GM21381 (cell line): Measurements from ENCODE around the gene SHQ1.
A peak's percentile ranks its signal among the peaks of the same experiment; 100 is the strongest.
"Not testable (repeated sequence)": the region's sequence is repeated elsewhere in the genome, so short reads cannot be mapped to it uniquely, and the experiment has no call there.

Experiments used
- ATAC-seq: cut with Tn5 transposase; IDR thresholded peaks from one replicate; pipeline ENCODE4 v1.9.1; 2021; ENCODE audit warnings: mild to moderate bottlenecking, moderate library complexity; ENCODE audit not compliant: unreplicated experiment

Gene SHQ1

GRCh38 chr3:72722930-72723726 lies 125.1 kb downstream of the SHQ1 start:
- peak; percentile 55 for ATAC-seq

DNA sequence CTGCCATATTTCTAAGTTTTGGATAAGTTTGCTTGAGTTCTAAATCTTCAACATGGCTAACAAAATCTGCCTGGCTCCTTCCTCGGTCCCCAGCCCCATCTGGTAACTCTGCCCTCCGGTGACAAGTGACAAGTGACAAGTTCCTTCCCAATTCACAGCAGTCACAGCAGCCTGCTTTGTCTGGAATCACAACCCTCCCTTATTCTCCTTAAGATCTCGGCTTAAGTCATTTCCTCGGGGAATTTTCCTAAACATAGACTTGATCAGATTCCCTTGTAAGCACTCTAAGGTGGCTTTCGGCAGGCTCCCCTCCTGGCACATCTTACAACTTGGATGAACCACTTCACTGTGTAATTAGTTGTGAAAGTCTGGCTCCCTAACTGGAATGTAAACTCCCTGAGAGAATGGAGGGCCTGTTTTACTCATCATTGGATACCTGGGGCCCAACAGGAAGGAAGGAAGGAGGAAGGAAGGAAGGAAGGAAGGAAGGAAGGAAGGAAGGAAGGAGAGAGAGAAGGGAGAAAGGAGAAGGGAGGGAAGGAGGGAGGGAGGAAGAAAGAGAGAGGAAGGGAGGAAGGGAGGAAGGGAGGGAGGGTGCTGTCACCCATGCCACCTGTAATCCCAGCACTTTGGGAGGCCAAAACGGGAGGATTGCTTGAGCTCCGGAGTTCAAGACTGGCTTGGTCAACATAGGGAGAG lies 126.4 kb downstream of the SHQ1 start:
- no peak for ATAC-seq

GRCh38 chr3:72720566-72720965 lies 127.7 kb downstream of the SHQ1 start:
- no peak for ATAC-seq

DNA sequence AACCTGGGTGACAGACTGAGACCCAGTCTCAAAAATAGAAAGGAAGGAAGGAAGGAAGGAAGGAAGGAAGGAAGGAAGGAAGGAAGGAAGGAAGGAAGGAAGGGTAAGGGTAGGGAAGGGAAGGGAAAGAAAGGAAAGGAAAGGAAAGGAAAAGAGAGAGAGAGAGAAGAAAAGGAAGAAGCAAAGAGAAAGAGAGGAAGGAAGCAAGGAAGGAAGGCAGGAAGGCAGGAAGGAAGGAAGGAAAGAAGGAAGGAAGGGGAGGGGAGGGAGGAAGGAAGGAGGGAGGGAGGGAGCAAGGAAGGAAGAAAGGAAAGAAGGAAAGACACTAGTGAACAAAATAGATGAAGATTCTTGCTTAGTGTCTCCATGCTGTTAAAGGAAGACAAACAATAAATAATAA lies 129.1 kb downstream of the SHQ1 start:
- ATAC-seq = no peak

DNA sequence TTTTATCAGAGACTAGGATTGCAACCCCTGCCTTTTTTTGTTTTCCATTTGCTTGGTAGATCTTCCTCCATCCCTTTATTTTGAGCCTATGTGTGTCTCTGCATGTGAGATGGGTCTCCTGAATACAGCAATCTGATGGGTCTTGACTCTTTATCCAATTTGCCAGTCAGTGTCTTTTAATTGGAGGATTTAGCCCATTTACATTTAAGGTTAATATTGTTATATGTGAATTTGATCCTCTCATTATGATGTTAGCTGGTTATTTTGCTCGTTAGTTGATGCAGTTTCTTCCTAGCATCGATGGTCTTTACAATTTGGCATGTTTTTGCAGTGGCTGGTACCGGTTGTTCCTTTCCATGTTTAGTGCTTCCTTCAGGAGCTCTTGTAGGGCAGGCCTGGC lies 134.1 kb downstream of the SHQ1 start:
- ATAC-seq = not testable (repeated sequence)

DNA sequence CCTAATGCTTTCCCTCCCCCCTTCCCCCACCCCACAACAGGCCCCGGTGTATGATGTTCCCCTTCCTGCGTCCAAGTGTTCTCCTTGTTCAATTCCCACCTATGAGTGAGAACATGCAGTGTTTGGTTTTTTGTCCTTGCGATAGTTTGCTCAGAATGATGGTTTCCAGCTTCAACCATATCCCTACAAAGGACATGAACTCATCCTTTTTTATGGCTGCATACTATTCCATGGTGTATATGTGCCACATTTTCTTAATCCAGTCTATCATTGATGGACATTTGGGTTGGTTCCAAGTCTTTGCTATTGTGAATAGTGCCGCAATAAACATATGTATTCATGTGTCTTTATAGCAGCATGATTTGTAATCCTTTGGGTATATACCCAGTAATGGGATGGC lies 137.8 kb downstream of the SHQ1 start:
- not testable (repeated sequence) for ATAC-seq

DNA sequence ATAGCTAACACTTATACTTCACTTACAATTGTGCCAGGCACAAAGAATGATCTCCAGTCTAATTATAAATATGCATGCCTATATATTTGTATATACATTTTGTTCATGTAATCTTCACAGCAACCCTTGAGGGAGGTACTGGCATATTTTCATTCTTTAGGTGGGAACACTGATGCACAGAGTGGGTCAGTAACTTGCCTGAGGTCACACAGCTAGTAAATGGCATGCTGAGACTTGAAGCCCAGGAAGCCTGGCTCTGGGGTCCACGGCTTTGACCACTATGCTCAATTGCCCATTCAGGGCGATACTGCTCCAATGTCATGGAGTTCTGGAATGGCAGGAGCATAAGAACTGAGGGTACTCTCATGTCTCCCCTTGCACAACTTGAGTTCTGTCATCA lies 139.8 kb downstream of the SHQ1 start:
- no peak for ATAC-seq

DNA sequence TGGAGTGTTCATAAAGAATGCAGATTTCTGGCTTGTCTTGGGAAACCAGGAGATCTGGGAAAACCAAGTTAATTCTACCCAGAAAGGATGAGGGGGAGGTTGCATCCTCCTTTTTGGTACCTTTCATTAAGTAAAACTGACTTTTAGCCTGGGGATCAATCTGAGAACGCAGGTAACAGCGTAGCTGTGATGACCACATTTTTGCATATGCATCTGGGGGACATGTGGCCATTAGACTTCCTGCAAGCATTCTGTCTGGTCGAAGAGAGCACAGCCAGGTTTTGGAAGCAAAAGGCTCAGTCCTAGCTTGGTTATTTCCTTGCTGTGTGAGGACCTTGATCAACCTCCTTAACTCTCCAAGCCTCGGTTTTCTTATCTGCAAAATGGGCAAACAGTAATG lies 145.2 kb downstream of the SHQ1 start:
- ATAC-seq = no peak

- ATAC-seq = no peak
Observed at GRCh38 chr3:72702390-72702789, 145.9 kb downstream of the SHQ1 start.

DNA sequence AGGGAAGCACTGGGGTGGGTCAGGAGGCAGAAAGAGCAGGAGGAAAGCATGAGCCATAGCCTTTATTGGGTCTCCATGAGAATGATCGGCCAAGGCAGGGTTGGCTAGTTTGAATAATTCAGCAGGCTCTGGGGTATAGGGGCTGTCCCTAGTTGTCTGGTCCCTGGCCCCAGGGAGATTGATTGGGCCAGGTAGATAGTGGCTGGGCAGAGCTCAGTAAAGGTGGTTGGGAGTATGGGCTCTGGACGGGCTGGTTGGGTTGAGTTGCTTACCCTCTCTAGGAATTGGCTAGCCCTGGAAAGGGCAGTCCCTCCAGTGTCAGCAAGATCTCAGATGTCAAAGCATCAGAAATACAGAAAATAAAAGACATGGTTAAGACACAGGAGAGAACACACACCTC lies 148.1 kb downstream of the SHQ1 start:
- ATAC-seq = no peak

GRCh38 chr3:72699631-72700030 lies 148.6 kb downstream of the SHQ1 start:
- ATAC-seq = no peak
